AG09309 (cell line): Measurements from ENCODE around the gene ATG9B.

Experiments used
- DNase-seq: peaks from one replicate; pipeline ENCODE4 v3.0.0-alpha.2; 2010; ENCODE audit warnings: low read depth
- H3K4me3 ChIP-seq: 2 replicates; pipeline ENCODE4 v1.5.1; 2011; ENCODE audit warnings: mild to moderate bottlenecking, low read depth, low read length, moderate library complexity; ENCODE audit not compliant: control insufficient read depth
- TF ChIP-seq, protein P1 (sequence below): IDR thresholded peaks from 2 replicates; pipeline ENCODE4 v1.5.1; 2011; ENCODE audit warnings: mild to moderate bottlenecking, low read depth, low read length, inconsistent platforms; ENCODE audit not compliant: insufficient read depth, control insufficient read depth; ENCODE audit errors: missing control alignments

ATG9B gene

DNA sequence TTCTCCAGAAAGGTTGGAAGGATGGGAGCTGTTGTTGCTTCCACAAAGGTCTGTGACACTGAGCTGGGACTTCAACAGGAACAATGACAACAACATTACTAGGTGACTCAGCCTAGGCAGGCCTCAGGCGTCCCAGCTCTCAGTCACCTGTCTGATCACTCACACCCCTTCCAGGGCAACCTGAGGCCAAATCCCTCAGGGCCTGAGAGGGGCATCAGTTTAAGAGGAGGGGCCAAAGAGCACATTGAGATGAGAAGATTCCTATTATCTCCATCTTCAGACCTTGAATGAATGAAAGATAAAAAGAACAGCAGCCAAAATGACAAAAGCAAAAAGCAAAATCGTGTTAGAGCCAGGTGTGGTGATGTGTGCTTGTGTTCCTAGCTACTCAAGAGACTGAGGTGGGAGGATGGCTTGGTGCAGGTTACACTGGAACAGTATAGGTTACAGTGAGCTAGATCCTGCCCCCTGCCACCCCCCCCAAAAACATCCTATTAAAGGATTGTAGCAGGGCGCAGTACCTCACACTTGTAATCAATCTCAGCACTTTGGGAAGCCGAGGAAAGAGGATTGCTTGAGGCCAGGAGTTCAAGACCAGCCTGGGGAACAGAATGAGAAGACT lies at the start of gene ATG9B:
Gene ATG9B, minus strand, starts transcription at position 60 of the 622 bp plus-strand sequence. CDS start 71 bp downstream, outside the sequence.
- H3K4me3 ChIP-seq = no peak within 1 kb of the TSS
- no peak for DNase-seq
- TF ChIP-seq, protein P1, sequence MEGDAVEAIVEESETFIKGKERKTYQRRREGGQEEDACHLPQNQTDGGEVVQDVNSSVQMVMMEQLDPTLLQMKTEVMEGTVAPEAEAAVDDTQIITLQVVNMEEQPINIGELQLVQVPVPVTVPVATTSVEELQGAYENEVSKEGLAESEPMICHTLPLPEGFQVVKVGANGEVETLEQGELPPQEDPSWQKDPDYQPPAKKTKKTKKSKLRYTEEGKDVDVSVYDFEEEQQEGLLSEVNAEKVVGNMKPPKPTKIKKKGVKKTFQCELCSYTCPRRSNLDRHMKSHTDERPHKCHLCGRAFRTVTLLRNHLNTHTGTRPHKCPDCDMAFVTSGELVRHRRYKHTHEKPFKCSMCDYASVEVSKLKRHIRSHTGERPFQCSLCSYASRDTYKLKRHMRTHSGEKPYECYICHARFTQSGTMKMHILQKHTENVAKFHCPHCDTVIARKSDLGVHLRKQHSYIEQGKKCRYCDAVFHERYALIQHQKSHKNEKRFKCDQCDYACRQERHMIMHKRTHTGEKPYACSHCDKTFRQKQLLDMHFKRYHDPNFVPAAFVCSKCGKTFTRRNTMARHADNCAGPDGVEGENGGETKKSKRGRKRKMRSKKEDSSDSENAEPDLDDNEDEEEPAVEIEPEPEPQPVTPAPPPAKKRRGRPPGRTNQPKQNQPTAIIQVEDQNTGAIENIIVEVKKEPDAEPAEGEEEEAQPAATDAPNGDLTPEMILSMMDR = no peak

DNA sequence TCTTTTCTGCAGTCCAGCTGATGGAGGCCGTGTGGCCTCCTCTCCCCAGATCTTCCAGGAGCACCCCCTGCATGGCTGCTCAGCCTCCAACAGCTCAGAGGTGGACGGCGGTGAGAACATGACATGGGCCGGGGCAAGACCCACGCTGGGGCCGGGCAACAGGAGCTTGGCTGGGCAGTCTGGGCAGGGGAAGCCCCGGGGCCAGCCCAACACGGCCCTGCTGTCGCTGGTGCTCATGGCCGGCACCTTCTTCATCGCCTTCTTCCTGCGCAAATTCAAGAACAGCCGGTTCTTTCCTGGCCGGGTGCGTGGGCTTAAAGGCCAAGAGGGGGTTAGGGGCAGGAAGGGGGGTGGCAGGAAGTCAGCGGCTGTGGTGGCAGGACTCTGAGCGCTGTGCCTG lies 49.7 kb upstream of the ATG9B start:
- TF ChIP-seq, protein P1 = no peak
- H3K4me3 ChIP-seq = no peak overlapping the region
- no peak for DNase-seq

DNA sequence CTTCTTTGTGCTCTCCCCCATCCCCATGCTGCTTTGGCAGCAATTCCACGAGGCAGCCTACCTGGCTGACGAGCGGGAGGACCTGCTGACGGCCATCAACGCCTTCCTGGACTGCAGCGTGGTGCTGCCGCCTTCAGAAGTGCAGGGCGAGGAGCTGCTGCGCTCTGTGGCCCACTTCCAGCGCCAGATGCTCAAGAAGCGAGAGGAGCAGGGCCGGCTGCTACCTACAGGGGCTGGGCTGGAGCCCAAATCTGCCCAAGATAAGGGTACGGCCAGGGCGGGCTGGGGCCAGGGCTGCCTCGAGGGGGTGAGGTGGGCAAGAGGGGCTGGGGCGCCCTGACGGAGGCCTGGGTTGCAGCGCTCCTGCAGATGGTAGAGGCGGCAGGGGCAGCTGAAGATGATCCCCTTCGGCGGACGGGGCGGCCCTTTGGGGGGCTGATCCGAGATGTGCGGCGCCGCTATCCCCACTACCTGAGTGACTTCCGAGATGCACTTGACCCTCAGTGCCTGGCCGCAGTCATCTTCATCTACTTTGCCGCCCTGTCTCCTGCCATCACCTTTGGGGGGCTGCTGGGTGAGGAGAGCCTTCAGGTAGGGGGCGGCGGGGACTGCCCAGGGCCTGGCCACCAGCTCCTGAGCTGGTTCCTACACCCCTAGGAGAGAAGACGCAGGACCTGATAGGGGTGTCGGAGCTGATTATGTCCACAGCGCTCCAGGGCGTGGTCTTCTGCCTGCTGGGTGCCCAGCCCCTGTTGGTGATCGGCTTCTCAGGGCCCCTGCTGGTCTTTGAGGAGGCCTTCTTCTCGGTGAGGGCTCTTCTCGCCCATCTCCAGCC lies 47.0 kb upstream of the ATG9B start:
- DNase-seq = no peak
- H3K4me3 ChIP-seq = no peak overlapping the region
- TF ChIP-seq, protein P1 = no peak

DNA sequence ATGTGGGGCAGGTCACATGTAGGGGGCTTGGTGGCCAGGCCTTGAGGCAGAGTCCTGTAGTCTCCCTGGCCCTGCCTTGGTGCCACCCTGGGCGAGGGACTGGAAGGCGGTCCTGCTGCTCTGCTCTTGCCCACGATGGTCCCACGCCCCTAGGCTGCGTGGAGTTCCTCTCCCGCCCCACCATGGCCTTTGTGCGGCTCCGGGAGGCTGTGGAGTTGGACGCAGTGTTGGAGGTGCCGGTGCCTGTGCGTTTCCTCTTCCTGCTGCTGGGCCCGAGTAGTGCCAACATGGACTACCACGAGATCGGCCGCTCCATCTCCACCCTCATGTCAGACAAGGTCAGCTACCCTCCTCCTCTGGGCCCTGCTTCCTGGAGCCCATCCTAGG lies 46.3 kb upstream of the ATG9B start:
- TF ChIP-seq, protein P1 = no peak
- H3K4me3 ChIP-seq = no peak overlapping the region
- no peak for DNase-seq

GRCh38 chr7:151069841-151070573 lies 45.7 kb upstream of the ATG9B start:
- DNase-seq = no peak
- no peak overlapping the region for H3K4me3 ChIP-seq
- TF ChIP-seq, protein P1 = no peak

DNA sequence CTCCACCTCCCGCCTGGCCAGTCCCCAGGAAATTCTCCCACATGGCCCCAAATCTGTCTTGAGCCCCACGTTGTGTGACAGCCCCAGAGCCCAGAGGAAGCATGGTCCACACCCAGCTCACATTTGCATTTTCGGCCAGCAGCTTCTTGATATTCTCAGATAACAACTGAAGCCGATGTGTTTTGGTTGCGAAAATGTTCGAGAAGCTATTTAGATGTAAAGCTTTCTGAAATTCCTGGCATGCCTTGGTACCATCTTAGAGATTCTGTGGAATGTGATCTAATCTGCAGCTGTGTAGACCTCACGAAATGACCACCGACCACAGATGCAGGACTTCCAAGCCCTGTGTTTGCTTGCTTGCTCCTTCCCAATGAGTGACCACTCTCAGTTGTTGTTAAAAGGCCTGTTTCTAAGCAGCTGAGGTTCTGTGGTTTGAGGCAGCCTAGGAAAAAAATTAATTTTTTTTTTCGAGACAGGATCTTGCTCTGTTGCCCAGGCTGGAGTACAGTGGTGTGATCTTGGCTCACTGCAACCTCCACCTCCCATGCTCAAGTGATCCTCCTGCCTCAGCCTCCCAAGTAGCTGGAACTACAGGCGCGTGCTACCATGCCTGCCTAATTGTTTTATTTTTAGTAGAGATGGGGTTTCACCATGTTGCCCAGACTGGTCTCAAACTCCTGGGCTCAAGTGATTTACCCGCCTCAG lies 43.9 kb upstream of the ATG9B start:
- no peak for DNase-seq
- TF ChIP-seq, protein P1 = no peak
- no peak overlapping the region for H3K4me3 ChIP-seq
